Kasumi-1 (cell line): ENCODE data around the gene FOXN3.
"Not testable (repeated sequence)": the region's sequence is repeated elsewhere in the genome, so short reads cannot be mapped to it uniquely, and the experiment has no call there.

Source experiments
- DNase-seq, 2 experiments: peaks; one replicate each; lab custom pipeline; 2025; lab: John Stamatoyannopoulos, UW

FOXN3 gene

DNA sequence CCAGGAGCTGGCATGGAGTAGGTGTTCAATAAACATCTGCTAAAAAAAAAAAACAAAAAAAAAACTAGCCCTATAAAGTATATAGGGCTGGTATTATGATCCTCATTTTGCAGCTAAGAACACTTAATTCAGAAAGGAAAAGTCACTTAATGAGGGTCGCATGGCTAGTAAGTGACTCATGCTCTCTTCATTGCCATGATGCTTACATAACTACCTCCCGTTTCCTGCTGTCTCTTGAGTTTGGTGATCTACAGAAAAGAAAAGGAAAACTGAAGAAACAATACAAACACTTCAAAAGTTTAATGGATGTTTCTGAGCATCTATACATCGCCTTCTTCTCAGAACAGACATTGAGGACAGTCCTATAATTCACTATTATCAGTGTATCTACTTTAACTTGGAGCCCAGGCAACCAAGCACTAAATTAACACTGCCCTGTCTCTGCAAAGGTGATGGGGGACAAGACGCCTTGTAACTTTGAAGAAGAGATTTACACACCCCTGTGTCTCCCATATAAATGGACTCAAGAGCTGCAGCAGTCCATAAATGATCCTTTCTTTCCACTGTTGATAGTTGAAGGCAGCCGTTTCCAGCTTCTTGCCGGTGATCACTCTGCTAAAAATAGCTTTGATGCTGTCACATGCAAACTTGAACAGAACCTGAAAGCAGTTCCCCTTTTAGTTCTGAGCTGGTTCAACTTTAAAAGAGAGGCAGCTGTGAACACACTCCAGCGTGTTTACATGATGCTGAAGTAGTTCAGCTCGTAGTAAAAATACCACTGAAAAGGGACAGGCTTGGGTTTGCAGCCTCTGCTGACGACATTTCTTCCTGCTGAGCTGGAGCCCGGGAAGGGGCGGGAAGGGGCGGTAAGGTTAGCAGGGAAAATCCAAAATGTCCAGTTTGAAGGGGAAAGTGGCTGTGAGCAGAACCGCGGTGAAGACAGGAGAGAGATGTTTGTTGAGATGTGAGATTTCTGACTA lies 113.3 kb downstream of the FOXN3 start:
- peak; percentile 89 to 91 for DNase-seq

DNA sequence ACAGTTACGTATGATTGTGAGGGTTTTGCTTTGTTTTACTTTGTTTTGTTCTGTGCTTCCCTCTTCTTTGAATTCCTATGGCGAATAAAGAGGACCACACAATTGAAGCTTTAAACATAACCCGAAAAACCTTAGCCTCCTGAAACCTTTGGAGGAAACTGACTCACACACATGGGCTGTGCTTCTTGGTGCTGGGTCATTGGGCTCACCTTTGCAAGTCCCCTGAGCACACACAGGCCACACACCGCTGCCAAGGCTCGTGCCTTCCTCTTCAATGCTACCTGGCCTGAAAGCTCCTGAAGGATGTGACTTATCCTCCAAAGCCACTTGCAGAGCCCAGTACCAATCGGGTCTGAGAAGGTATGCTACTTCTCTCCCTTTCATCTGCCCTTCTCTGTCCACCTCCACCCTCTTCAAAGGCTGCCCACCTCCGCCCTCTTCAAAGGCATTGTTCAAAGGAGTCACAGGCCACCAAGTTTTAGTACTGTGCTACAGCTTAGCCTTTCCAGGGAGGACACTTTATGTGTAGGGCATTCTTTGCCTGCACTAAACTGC lies 114.6 kb downstream of the FOXN3 start:
- no peak for DNase-seq

DNA sequence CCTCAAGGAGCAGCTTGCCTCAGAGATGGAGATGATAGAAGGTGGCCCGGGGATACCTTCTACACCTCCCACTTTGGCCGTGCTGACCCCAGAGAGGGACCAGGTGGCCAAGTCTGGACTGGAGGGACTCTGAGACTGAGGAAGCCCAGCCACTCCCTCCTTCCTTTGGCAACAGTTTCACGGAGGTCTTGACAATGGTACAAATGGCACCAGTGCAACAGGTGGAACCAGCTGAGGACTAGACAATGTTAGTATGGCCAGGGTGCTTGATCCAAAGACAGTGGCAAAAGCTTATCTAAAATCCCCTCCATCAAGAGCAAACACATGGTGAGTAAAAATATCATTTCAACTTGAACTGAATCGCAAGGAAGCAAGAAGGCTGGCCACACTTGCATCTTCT lies 117.4 kb downstream of the FOXN3 start:
- no peak for DNase-seq

DNA sequence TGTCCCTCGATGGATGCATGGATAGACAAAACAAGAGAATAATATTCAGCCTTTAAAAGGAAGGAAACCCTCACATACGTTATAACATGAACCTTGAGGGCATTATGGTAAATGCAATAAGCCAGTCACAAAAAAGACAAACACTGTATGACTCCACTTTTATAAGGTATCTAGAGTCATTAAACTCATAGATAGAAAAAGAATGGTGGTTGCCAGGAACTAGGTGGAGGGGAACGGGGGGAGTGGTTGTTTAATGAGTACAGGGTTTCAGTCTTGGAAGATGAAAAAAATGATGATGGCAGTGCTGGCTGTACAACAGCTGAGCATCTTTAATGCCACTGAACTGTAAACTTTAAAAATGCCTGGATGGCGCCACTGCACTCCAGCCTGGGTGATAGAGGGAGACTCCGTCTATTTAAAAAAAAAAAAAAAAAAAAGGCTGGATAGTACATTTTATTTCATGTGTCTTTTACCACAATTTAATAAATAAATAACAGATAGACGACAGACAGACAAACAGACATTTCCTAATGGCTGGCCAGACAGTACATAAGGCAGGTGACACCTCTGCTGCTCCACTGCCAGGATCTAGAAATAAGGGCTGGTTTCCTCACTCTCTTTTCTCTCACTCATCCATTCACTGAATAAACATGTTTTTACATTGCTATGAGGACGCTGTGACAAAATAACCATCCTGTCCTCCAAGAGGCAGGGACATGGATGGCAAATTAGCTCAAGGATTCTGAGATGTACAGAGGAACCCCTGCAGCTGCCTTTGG lies 118.8 kb downstream of the FOXN3 start:
- DNase-seq, result no peak

DNA sequence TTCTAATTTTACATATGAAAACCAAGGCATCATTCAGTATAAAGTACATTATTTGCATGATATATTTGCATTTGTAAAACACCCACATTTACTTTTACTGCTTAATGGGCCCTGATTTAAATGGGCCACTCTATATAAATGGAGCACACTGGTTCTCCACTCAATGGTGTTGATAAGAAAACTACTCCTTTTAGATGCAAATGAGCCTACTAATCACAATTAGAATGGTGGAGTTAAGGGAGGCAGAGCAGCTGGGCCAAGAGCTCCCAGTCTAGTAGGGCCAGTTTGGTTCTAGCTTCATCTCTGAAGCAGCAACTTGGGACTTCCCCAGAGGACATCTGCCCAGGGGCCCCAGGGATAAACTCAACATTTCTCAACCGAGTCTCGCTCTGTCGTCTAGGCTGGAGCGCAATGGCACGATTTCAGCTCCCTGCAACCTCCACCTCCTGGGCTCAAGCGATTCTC lies 120.7 kb downstream of the FOXN3 start:
- no peak for DNase-seq

DNA sequence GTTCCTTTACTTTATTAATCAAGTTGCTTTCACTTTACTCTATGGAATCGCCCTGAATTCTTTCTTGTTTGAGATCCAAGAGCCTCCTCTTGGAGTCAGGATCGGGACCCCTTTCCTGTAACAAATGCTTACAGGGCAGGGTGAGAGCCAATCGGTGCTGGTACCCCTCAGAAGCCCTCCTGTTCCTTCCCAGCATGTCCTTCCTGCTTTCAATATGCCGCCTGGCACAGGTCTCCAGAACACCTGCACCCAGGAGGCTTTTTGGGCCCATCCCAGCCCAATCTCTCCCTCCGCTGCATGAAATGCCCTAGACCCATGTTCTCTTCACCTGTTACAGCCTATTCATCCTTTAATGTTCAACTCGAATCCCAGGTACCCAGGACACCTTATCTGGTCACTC lies 122.2 kb downstream of the FOXN3 start:
- DNase-seq, result no peak

DNA sequence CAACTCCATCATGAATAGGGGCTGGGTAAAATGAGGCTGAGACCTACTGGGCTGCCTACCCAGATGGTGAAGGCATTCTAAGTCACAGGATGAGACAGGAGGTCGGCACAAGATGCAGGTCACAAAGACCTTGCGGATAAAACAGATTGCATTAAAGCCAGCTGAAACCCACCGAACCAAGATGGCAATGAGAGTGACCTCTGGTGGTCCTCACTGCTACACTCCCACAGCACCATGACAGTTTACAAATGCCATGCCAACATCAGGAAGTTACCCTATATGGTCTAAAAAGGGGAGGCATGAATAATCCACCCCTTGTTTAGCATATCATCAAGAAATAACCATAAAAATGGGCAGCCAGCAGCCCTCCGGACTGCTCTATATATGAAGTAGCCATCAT lies 122.6 kb downstream of the FOXN3 start:
- not testable (repeated sequence) for DNase-seq

DNA sequence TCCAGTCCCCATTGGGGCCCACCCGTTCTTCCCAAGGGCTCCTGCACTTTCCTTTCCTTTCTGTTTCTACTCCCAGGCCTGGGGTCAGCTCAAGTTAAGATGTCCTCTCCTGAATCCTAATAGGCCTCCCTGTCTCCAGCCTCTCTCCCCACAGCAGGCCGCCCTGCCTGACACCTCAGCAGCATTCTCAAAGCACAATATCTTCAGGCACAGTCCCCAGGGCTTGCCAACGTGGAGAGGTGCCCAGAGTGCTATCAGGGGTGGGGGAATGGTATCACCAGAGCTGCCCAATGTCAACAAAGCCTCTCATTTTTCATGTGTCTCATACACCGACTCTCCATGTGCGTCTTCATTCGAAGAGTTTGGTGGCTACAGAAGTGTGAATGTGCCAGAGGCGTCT lies 123.0 kb downstream of the FOXN3 start:
- no peak for DNase-seq

DNA sequence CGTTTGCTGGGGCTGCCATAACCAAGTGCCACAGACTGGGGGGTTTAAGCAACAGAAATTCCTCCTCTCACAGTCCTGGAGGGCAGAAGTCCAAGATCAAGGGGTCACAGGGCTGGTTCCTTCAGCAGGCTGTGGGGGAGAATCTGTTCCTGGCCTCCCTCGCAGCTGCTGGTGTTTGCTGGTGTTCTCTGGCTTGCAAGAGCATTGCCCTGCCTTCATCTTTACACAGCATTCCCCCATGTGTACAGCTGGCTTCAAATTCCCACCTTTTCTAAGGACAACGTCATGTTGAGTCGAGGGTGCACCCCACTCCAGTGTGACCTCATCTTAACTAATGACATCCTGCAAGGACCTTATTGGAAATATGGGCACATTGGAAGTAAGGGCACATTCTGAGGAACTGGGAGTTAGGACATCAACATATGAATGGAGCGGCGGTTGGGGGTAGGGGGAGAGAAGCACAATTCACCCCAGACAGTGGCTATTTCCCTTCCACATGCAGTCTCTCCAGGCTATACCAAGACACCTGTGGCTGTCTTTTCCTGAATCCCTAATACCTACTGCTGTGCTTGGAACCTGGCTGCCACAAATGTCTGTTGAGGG lies 123.6 kb downstream of the FOXN3 start:
- DNase-seq, result peak; percentile 53 to 62

DNA sequence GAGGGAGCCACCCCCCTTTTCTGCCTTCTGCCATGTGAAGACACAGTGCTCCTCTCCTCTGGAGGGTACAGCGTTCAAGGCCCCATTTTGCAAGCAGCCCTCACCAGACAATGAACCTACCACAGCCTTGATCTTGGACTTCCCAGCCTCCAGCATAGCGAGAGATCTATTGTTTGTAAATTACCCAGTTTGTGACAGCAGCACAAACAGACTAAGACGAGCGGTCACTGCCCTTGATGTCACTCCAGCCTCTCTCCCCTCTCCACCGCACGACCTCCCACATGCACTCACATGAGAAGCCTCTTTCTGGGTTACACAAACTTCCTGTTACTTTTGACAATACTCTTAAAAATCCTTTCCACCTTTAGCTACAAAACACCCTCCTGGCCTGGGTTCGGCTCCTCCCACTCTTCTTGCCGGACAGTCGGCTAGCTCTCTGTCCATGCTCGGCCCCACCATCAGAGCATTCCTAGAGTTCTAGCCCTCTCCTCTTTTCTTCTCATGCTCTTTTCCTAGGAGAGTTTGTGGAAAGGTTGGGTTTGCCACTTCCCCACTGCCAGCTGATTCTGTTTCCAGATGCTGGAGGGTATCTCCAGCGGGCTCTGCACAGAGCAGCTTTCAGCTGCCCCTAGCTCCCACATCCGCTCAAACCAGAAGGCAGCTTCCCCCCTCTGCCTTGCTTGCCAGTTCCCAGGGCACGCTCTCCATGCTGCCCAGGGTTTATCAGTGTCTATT lies 124.3 kb downstream of the FOXN3 start:
- peak; percentile 78 to 81 for DNase-seq

DNA sequence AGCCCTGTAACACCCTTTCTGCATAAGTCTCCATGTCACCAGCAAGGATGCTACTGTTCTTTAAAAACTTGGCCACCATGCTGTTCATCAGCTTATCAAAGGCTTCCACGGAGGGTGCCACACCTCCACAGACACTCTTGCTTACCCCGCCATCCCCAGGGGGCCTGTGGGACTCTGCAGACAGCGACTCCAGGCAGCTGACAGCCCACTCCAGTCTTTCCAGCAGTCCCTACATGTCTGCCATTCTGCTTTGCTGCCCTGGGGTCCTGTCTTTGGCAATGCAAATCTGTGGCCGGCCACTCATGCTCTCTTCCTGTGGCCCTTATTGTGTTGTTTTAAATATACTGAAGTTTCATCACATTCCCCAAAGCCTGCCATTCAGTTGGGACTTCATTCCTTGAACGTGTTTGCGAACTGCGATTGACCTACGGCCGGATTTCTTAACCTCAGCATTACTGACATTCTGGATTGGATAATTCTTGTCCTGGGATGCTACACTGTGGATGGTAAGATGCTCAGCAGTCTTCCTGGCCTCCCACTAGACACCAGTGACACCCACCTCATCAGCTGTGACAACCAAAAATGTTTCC lies 125.6 kb downstream of the FOXN3 start:
- DNase-seq, result no peak

DNA sequence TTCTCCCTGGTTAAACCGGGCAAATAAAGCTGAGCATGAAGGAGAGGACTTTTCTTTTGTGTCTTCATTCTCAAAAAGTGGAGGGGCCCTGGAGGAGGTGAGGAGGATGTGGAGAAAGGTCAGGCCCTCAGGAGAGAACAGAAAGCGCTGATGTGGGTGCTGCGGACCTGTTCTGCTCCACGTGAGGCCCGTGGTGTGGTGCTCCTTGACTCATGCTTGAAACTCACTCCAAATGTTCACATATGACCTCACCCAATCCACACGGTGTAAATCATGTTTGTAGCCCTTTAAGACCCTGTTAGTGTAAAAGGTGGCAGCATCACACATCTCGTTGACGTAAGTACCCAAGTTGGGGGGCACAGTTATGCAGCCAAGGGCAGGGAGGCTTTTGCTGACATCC lies 126.2 kb downstream of the FOXN3 start:
- DNase-seq, result no peak

DNA sequence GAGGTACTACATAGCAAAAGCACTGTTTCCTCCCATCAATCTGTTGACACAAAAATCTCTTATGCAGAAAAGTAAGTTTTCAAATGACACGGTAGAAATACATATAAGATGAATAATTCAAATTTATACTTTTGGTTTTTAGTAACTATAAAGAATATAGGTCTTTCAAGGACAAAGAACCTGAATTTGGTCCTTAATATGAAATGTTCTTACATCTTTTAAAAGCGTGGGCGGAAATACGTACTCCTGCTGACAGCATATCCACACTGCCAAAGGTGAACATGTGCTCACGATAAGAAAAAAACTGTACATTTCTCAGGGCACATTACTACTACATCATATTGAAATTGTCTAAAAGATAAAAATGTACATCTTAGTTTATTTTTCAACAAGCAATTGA lies 127.6 kb downstream of the FOXN3 start:
- no peak for DNase-seq

DNA sequence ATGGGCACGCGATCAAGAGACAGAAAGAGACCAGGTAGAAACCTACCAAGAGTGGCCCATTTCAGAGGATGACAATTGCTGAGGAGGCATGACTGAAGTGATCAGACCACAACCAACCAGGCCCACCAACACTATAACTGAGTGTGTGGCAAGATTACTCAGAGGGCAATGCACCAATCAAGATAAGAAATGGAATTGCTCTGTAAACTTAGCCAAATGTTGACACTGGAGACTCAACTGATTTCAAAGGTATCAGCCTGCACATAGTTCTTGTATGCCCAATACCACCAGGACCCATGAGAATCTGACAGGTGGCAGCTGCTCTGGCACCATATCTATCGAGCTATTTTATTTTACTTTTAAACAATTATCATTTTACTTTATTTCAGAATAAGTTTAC lies 128.9 kb downstream of the FOXN3 start:
- DNase-seq, result no peak

DNA sequence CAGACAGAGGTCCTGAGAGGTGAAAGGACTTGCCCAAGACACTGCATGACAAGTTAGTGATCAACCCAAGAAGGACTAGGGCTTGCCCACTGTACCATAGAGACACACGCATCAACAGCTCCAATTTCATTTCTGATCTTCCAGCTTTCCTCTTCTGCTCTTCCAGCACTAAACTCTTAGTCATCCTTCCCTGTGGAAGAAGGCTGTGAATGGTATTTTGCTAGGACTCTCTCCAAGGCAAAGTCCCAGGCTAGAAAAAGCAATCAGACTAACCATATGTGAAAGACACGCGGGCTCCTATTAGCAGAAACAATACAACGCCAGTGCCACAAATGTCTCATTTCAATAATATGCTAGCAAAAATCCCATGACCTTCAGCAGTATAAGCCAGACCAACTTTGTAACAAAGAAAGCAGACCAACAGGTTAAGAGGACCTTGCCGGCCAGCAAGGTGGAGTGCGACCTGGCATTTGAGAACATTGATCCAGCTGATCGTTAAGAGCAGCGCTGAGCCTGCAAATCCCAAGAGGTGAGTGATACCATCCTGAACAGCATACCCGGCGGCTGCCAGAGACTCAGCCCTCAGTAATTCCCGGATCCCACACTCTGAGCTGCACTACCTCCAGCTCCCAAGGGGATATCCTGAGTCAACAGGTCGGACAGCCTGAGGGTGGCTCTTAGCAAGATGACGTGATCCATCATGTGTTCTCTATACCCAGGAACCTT lies 132.5 kb downstream of the FOXN3 start:
- no peak for DNase-seq

DNA sequence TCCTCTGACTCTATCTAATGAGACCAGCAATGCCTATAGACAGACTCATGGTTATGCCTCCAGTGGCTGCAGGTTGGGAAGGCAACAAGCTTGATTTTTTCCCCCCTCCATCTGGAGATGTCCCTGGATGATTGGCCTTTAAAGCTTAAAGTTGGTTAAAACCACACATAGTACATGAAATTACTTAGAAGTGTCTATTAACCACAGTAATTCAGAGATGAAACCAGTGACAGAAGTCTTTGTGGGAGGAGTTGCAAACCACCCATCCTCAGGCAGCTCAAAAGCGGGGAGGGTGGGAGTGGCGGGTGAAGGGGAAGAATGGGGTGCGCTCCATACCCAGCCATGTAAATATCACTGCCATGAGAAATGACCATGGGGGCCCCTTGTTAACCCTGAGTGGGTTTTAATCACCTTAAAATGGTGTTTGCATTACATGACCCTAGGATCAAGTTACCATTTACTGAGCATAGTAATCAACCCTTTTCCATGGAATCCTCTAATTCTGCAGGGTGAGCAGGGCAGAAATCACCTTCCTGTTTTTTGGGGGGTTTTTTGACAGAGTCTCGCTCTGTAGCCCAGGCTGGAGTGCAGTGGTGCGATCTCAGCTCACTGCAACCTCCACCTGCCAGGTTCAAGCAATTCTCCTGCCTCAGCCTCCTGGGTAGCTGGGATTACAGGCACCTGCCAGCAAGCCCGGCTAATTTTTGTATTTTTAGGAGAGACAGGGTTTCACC lies 133.5 kb downstream of the FOXN3 start:
- no peak for DNase-seq

DNA sequence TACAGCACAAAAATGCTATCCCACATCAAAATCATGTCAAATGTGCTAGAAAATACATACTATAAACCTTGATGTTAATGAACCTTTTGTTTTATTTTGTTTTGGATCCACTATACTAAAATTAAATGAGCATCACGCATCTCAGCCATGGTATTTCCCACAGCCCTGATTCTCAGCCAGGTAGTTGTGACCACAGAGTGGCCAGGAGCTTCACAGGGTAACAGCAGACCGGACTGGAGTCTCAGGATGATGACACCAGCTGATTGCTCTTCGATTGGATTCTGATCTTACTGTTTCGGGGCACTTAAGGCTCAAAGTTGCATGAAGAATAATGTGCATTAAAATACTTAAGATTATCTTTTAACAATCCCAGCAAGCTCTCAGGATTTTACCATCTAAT lies 134.8 kb downstream of the FOXN3 start:
- no peak for DNase-seq

DNA sequence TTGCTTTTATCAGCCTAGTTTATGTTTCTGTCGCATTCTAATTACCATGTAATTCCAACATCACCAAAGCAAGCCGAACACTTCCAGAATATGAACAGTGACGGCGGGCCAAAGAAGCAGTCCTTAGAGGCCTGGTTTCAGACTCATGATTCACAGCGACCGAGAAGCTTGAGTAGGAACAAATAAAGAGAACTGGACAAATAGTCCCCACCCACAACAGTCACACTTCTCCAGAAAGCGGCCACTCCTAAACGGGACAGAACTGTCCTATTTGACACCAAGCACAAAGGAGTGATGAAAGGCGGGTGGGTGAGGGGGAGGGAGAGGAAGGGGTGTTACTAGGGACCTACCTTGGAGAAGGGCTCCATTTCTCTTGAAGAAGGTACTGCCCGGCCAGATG lies 136.4 kb downstream of the FOXN3 start:
- no peak for DNase-seq

DNA sequence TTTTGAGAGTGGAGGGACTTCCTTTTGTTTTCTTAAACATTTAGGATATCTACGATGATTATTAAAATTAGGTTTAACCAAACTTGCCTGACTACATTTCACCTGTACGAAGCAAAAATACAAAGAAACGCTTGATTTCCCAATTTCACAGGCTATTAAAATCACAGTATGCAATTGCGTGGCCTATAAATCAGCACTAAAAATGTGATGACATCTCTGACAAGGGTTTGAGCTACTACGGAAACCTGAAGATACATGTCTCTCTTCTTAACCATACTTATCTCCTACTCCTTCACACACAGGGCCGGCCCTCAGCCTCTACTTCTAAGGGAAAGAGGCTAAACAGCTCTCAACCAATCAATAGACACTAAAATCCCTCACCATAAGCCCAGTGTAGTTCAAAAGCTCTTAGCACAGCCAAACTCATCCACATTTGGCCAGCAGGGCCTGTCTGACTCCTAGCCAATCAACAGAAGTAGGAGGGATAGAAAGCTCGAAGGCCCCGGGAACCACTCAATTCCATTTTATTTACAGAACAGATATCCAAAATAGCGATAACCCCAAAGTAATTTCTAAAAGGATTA lies 137.3 kb downstream of the FOXN3 start:
- DNase-seq, result no peak
